Testis (tissue), 3 donors: ENCODE data around the gene DUS1L. TPM values are rescaled to one million over a fixed set of nuclear protein-coding genes. Genes with fewer than 3 reads are reported as not detected.

Experiments used
- DNase-seq: peaks from one replicate; pipeline ENCODE4 v3.0.0-alpha.2; 2019
- H3K27ac ChIP-seq, 2 donors: fragments of 200-600 bp; sonication (generic); one replicate each; pipeline ENCODE4 v1.5.1; 2019
- H3K27me3 ChIP-seq: fragments of 200-600 bp; sonication (generic); one replicate; pipeline ENCODE4 v1.5.1; 2019
- H3K36me3 ChIP-seq: fragments of 200-600 bp; sonication (generic); one replicate; pipeline ENCODE4 v1.5.1; 2017; ENCODE audit warnings: low read depth; ENCODE audit errors: missing control alignments
- H3K4me1 ChIP-seq: fragments of 200-600 bp; sonication (generic); one replicate; pipeline ENCODE4 v1.5.1; 2019
- H3K4me3 ChIP-seq, 2 donors: fragments of 200-600 bp; sonication (generic); one replicate each; pipeline ENCODE4 v1.5.1; 2017 to 2019
- H3K9me3 ChIP-seq: fragments of 200-600 bp; sonication (generic); one replicate; pipeline ENCODE4 v1.5.1; 2017
- POLR2A ChIP-seq: fragments of 450-650 bp; IDR thresholded peaks from one replicate; pipeline ENCODE4 v1.6.1; 2017; ENCODE audit warnings: antibody characterized with exemption, mild to moderate bottlenecking, moderate library complexity
- WGBS, 2 donors: methylation state at CpG; one replicate each; pipeline ENCODE4 v1.1.5; 2018; 5-methylcytosine and 5-hydroxymethylcytosine counted together
- intact Hi-C: fragments of 100-400 bp; cut with DNase I; formaldehyde crosslinking; loops from one replicate; pipeline ENCODE4 v1.15.1; 2023; ENCODE audit warnings: low total_unique reads
- polyA plus RNA-seq: library from polyadenylated mRNA; stranded (reverse); fragments of 350-450 nt; fragmentation: Illumina TruSeq; extraction: RNeasy Lipid Tissue Mini Kit (QIAGEN cat#74804); gene quantifications from one replicate; pipeline ENCODE4 v1.2.3, GENCODE V29; 2014; ENCODE audit warnings: low read depth, low replicate concordance; ENCODE audit not compliant: insufficient read depth
- total RNA-seq, 2 donors: library from RNA; depleted of rRNA; stranded (reverse); fragments of >200 nt; gene quantifications; one replicate each; pipeline ENCODE4 v1.2.3, GENCODE V29; 2016
- TF ChIP-seq, protein P1 (sequence below), 3 experiments: fragments of 450-650 bp in 2 of 3; fragments of 200-600 bp in 1 of 3; sonication (generic) in 1 of 3; IDR thresholded peaks; one replicate each; pipeline ENCODE4 v1.5.1; 2016 to 2019; ENCODE audit warnings: antibody characterized with exemption in 3 of 3, mild to moderate bottlenecking in 2 of 3, moderate library complexity in 1 of 3

The DUS1L gene
- total and polyA plus RNA-seq, 3 donors from 2014 or later, result 117 to 132 (median 127) TPM

DNA sequence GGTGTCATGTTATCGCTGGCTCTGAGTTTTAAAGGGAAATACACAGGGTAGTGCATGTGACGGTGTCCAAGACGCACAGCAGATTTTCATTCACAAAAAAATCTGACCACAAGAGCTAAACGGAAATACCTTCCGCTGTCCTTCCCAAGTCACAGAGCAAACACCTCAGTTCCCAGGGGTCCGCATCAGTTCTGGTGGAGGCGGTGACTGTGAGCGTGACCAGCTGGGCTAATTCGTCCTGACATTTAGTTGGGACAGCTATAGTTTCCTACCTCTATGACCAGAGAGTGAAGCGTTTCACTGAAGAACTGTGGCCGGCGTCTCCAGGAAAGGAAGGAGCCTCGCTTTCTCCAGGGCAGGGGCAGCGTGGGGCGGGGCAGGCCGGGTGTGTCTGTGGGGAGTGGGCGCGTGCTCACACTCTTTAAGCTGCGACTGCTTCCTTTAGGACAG, 42.9 kb upstream of the DUS1L start:
- no peak for DNase-seq
- 89 to 90% methylated on average over 19 of the region's 19 CpGs for WGBS, 2 donors
- no peaks in the 10 kb centered on the region for H3K27me3 ChIP-seq
- H3K9me3 ChIP-seq, result no peaks in the 10 kb centered on the region
- H3K27ac ChIP-seq, result no peak overlapping the region
- no peaks in the 10 kb centered on the region for H3K36me3 ChIP-seq
- H3K4me1 ChIP-seq, result peaks cover 27% of the 10 kb centered on the region
- TF ChIP-seq, protein P1, sequence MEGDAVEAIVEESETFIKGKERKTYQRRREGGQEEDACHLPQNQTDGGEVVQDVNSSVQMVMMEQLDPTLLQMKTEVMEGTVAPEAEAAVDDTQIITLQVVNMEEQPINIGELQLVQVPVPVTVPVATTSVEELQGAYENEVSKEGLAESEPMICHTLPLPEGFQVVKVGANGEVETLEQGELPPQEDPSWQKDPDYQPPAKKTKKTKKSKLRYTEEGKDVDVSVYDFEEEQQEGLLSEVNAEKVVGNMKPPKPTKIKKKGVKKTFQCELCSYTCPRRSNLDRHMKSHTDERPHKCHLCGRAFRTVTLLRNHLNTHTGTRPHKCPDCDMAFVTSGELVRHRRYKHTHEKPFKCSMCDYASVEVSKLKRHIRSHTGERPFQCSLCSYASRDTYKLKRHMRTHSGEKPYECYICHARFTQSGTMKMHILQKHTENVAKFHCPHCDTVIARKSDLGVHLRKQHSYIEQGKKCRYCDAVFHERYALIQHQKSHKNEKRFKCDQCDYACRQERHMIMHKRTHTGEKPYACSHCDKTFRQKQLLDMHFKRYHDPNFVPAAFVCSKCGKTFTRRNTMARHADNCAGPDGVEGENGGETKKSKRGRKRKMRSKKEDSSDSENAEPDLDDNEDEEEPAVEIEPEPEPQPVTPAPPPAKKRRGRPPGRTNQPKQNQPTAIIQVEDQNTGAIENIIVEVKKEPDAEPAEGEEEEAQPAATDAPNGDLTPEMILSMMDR (IDR thresholded peaks at IDR 0.05), result no peak
- TF ChIP-seq POLR2A, result no peak
- intact Hi-C loops, result no loop called here
- no peak overlapping the region for H3K4me3 ChIP-seq

DNA sequence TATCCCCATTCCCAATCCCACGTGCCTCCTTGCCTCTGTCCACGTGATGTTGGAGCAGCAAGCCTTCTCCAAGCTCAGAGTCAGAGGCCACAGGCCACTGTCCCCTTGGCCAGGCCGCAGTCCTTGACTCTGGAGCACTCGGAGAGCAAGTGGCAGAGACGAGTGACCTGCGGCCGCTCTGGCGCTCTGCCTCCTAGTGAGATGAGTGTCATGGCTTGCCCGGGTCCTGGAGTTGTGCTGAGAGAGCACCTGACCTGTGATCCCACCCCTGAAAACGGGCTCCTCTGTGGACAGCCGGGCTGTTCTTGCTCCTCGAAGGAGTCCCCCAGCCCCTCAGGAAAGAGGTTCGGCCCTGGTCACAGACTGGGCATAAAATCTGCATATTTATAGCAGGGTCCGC, 42.4 kb upstream of the DUS1L start:
- DNase-seq, result no peak
- Histone ChIP-seq H3K9me3 (no peaks in the 10 kb centered on the region), H3K4me1 (peaks cover 27% of the 10 kb centered on the region), H3K27me3 (no peaks in the 10 kb centered on the region), H3K36me3 (no peaks in the 10 kb centered on the region), H3K27ac (no peak overlapping the region), H3K4me3 (no peak overlapping the region)
- TF ChIP-seq POLR2A, result no peak
- TF ChIP-seq, protein P1 (IDR thresholded peaks at IDR 0.05), result no peak
- WGBS, 2 donors, result 76 to 84% methylated on average over 8 to 14 of the region's 14 CpGs
- intact Hi-C loops, result no loop called here

DNA sequence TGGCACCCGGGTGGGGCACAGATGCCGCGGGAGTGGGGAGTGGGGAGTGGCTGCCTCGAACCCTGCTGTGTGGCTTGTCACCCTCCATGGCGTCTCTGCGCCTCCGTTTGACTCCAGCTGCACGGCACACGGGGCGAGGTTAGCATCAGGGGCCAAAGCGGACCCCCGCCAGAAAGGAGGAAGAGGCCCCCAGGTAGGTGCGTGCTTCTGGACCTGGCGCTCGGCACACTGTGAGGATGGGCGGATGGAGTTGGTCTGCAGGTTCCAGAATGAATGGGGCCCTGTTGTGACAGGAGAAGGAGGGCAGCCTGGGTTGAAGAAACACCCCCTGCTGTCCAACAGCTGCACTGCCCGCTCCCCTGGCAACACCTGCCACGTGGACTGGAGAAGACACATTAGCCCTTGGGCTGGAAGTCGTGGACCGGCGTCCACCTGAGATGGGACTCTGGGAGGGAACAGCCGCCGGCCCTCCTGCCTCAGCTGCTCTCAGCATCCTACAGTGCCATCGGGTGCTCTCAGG, 41.8 kb upstream of the DUS1L start:
- intact Hi-C loops, result no loop called here
- WGBS, 2 donors, result 88 to 90% methylated on average over 5 to 24 of the region's 24 CpGs
- Histone ChIP-seq H3K27me3 (no peaks in the 10 kb centered on the region), H3K4me1 (peaks cover 27% of the 10 kb centered on the region), H3K9me3 (no peaks in the 10 kb centered on the region), H3K36me3 (no peaks in the 10 kb centered on the region), H3K4me3 (no peak overlapping the region), H3K27ac (no peak overlapping the region)
- TF ChIP-seq, protein P1 (IDR thresholded peaks at IDR 0.05), result no peak
- TF ChIP-seq POLR2A, result no peak
- DNase-seq, result no peak

DNA sequence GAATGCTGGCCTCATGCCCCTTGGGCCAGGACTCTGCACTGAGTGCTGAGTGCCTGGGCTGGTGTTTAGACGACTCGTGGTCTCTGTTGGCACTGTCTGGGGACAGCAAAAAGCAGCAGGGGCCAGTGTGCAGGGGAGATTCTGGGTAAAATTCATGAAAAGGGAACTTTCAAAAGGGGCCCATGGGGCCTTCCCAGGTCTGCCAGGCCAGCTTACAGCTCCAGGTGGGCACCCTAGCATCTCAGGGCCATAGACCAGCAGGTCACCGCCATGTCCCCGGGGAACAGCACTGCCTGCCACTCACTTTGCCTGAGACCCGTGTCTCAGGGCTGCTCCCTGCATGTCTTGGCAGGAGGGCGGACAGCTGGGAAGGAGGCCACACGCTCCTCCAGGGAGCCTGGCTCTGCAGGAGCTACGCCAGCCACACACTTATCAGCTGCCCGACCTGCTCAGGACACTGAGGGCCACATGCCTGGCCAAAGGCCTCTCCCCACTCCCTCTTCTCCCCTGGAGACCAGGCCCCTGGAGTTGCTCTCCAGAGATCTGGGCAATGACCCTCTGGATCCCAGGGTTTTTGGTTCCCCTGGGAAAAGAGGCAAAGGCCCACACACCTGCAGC, 41.2 kb upstream of the DUS1L start:
- no peaks in the 10 kb centered on the region for H3K36me3 ChIP-seq
- no peaks in the 10 kb centered on the region for H3K27me3 ChIP-seq
- H3K9me3 ChIP-seq, result no peaks in the 10 kb centered on the region
- H3K4me3 ChIP-seq, result no peak overlapping the region
- H3K4me1 ChIP-seq, result peaks cover 27% of the 10 kb centered on the region
- DNase-seq, result peak; percentile 52
- TF ChIP-seq, protein P1 (IDR thresholded peaks at IDR 0.05), result no peak
- no peak for TF ChIP-seq POLR2A
- peak overlapping the region; percentile 29 to 70 for H3K27ac ChIP-seq
- intact Hi-C loops, result no loop called here
- WGBS, 2 donors, result 51 to 62% methylated on average over 5 to 9 of the region's 9 CpGs
